NCI-H510A (cell line): ENCODE data around the gene IFIT3.

Source experiments
- DNase-seq: peaks from one replicate; lab custom pipeline; 2025; lab: John Stamatoyannopoulos, UW

The IFIT3 gene

DNA sequence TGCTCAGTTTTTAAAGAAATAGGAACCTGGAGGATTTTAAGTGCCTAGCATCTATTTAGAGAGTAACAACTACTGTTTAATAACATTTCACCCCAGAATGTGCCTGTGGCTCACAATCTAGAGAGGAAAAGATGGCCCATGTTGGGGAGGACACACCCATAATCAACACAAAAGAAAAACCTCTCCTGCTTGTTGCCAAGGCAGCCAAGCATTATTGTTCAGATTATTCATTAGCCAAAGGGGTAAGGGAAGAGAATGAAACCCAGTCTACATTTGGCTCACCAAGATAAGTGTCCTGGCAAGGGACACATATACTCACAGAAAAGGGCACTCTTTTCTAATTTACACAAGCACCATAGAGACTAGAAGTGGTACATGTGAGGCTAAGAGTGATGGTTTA is 32.4 kb downstream of the IFIT3 start:
- DNase-seq, result no peak

DNA sequence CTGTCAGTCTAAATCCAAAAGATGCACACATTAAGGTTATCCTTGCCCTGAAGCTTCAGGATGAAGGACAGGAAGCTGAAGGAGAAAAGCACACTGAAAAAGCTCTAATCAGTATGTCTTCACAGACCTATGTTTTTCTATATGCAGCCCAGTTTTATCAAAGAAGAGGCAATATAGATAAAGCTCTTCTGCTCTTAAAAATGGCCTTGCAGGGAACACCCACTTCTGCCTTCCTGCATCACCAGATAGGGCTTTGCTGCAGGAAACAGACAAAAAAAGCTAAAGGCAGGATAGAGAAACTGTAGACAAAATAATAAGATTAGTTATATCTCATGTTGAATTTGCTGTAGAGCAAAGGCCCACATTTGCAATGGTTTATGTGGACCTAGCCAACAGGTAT is 35.1 kb downstream of the IFIT3 start:
- no peak for DNase-seq

DNA sequence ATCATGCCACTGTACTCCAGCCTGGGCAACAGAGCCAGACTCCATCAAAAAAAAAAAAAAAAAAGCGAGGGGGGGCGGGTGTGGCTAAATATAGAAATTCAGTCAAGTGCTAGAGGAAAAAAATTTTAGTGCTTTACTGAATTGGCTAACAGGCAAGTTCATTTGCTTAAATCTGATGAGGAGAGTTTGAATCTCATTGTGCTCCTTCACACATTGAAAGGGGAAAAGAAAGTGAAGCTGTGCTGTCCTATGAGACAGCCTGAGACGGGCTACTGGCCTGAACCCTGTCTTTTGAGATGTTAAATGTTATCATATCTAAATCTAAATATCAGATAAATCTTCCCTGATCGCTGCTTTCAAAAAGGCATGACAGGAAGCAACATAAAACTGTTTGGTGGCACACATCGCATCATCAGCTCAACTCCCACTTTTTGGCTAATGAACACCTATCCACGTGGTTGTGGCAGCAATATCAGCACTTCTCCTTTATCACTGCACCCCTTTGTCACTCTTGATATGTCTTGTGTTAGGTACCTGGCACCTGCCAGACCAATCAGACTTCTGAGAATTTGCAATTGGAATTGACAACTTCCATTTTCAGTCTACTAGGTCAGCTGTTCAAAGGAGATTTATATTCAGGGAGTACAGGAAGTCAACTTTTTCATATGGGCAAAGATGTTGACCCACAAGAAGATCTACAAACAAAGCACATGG is 36.1 kb downstream of the IFIT3 start:
- DNase-seq, result no peak

DNA sequence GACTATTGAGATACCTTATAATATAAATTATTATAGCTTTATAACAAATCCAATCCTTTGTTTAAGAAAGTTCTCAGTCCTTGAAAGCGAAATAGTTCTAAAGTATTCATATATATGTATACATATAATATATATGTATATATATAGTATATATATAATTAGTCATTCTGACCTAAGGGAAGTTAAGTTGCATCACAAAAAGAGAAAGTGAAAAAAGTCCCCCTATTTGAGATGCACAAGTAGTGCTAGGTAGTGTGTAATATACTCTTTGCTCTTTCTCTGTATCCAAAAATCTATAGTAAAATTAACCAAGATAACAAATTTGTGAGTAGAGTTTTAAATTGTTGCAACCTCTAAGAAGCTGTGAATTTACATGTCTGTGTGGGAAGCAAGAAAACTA is 36.7 kb downstream of the IFIT3 start:
- DNase-seq, result no peak

DNA sequence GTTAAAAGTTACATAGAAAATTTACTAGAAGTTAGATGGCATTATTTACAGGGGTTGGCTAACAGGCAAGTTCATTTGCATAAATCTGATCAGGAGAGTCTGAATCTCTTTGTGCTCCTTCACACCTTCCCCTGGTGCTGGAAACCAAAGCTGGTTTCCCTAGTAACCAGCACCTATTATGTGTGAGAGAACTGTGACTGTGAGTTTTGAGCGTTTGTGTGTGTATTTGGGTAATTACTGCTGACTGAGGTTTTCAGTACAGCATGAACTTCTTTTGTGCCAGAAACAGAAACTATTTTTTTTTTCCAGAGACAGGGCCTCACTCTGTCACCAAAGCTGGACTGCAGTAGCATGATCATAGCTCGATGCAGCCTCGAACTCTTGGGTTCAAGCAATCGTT is 39.7 kb downstream of the IFIT3 start:
- no peak for DNase-seq

DNA sequence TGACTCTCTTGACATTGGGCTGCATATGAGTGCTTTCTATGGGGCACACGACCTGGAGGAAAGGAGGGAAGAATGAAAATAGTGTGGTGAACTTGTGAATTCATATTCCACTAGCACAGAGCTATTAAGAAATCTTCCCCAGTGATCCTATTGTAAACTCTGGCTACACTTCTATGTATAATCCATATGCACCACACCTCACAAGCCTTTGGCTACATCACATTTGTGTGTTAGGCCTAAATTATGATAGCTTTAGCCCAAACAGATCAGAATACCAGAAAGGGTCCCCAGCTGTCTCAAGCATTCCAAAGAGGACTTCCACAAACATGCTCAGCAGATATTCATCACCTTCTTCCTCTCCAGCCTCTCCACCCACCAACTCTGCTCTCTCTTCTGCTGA is 40.3 kb downstream of the IFIT3 start:
- DNase-seq, result no peak

DNA sequence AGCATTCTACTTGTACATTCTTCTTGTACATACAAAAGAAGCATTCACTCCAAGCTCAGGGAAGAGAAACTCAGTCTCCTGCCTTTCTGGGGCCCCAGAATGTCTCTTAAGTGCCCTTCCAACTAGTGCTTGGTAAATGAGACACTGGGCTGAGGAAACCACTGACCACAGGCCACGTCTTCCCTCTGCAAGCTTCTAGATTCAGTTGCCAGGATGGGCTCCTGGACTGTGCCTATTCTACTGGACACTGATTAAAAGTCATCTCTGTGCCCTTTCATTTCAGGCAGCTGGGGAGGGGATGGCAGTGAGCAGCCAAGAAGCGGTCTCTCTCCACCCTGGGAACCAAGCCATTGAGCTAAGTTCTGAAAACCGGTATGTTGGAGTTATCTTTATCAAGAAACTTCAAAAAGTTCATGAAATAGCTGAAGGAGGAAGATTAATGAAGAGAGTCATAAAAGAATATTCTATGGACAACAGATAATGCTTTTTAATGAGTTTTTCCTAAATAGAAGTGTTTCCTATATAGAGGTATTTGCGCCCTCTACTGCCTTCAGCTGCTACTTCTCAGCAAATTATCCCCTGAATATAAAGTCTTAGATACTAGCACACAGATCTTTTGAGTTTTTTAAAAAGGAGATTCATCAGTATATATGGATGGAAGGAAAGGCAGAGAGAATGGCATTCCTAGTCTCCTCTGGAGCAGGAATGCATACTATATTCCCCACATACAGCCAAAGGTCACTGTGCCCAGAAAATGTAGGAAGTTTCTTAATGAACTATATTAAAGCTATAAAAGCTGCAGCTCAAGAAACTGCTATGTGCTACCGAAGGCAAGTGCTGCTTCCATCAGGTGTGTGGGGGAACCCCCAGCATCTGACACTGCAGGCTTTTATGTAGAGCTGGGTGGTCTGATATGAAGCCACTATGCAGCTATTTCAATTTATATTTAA is 41.6 kb downstream of the IFIT3 start:
- no peak for DNase-seq

DNA sequence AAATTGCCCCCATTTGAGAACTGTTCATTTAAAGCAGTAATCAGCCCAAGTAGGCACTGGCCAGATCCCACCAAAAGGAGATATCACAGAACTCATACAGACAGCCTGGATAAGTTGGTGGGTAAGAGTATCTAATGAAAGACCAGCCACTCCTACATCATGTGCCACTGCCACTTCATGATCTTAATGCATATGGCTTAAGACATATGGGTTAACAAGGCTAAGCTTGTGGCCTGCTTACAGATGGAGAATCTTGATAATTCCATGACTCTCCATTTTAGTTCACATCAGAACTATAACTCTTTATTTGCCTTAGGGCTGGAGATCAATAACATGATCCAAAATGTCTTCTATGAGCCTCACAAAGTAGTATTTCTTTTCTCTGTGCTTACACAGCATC is 43.3 kb downstream of the IFIT3 start:
- DNase-seq, result no peak

DNA sequence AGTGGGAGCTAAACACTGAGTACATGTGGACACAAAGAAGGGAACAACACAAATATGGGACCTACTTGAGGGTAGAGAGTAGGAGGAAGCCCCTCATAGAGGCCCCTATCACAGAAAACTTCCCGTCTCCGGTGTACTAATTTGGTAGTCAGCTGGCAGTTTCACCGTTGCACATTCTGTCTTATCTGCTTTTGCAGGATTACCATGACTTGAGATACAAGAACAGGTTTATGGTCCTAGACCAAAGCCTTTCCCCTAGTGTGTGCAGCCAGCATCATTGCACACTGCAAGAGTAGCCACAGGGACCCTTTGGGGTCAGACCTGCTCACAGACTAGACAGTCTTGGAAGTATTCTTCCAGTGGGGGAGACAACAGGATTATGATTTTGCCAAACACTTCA is 44.2 kb downstream of the IFIT3 start:
- no peak for DNase-seq

DNA sequence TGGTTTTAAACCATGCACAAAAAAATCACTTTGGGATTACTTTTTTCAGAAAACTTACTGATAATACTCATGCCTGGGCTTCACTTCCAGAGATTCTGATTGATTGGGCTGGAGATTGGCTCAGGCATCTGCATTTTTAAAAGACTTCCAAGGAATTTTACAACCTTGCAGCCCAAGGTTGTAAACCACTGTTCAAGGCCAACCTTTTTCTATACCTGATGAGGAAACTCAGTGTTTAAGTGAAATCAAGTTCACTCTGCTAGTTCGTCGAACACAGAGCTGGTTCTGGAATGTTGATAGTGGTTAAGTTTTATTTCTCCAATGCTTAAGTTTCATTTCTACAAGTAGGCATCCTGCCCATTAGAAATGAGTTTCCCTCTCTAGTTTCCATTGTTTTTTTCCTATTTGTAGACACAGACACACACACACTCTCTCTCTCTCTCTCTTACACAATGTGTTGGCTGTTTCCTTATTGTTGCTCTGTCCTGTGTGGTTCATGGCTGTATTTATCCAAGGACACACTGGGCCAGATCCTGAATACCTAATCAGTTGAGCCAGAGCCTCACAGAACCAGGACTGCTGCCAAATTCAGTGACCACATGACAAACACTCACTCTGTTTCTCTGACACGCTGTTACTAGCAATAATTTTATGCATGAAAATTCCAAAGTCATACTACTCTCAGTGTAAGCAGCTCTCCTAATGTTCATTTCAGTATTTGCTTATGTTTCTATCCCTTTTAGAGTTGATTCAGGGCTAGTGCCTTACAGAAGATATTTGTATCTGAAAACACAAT is 46.3 kb downstream of the IFIT3 start:
- no peak for DNase-seq

DNA sequence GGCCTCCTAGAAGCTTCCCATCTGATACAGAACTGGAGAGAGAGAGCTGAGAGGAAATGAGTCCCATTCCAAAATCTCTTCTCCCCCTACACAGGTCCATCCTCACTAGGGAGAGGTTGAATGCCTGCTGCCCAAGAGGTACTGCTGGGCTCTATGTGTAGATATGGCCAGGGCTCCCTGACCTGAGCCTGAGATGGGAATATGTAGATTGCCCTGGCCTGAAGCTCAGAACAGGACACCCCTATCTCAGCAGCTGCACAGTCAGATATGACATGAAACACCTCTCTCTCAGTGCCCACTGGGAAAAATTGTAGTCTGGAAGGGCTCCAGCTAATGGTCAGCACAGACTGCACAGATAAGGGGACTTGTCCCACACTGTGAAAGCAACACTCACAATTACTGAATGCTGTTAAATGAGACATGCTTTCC is 46.9 kb downstream of the IFIT3 start:
- DNase-seq, result no peak

DNA sequence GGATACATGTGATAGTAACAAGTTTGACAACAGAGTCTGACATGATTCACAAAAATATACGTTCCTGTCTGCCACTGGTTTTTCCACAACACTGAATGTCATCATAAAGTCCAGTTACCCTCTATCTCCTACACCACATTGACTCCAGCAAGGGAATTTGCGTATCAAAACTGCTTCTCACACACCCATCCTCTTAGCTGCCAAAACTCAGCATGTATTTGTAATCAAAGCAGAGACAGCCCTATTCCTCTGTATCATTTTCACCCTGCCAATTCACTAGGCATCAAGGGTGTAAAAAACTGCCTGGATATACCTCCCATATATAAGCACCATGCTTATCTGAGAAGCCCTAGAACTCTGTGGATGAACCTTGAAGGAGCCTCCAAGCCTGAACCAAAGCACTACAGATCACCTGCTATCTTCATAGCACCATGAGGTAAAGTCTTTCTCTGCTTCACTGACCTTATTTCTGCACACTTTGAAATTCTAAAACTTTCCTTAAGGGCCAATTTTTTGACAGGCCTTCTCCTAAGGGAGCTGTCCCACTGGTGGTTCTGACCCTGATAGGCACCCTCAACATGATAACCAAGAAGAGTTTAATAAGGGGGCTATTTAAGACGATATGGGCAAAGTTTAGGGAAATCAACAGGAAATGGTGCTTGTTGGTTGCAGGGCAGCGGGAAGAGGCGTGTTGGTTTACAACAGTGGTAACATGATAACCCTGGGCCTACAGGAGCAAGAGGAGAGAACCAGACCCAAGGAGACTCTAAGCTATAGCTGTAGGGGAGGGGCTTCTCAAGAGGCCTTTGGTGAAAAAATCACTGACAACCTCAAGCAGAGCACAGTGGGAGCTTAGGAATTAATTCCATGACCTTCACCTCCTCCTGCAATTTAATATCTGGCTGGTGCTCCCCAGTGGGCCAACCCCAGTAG is 50.2 kb downstream of the IFIT3 start, which contains the start of gene IFIT1B:
Gene IFIT1B, plus strand, starts transcription at position 352 of the 933 bp plus-strand sequence. Its CDS starts 80 bp downstream, at position 432.
- DNase-seq, result no peak

DNA sequence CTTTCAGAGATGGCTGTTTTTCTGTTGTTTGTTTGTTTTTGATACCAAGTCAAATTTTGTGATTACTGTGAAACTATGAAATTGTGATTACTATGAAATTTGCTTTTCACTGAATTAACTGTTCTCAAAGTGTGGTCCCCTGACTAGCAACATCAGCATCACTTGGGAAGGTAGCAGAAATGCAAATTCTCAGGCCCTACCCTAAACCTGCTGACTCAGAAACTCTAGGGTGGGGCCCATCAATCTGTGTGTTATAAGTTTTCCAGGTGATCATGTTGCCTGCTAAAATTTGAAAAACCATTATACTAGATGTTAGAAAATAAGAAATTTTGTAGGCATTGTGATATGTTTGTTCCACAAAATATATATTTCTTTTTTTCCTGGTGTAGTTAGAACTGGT is 51.3 kb downstream of the IFIT3 start:
- DNase-seq, result no peak

DNA sequence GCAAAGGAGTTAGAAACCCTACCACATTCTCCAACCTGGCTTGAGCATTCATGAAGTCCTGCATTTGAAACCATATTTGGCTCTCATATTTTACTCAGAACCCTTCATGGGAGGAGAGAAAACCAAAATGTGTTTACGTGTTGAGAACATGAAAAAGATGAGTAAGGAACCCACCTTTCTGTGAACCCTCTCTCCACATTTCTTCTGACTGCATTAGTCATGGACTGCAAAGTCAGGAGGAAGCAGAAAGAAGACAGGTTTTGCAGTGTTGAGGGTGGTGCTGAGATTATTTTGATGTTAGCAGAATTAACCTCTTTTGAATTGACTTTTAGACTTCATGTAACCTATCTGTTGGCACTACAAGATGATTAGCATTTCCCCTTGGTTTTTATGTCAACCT is 55.0 kb downstream of the IFIT3 start:
- DNase-seq, result no peak

DNA sequence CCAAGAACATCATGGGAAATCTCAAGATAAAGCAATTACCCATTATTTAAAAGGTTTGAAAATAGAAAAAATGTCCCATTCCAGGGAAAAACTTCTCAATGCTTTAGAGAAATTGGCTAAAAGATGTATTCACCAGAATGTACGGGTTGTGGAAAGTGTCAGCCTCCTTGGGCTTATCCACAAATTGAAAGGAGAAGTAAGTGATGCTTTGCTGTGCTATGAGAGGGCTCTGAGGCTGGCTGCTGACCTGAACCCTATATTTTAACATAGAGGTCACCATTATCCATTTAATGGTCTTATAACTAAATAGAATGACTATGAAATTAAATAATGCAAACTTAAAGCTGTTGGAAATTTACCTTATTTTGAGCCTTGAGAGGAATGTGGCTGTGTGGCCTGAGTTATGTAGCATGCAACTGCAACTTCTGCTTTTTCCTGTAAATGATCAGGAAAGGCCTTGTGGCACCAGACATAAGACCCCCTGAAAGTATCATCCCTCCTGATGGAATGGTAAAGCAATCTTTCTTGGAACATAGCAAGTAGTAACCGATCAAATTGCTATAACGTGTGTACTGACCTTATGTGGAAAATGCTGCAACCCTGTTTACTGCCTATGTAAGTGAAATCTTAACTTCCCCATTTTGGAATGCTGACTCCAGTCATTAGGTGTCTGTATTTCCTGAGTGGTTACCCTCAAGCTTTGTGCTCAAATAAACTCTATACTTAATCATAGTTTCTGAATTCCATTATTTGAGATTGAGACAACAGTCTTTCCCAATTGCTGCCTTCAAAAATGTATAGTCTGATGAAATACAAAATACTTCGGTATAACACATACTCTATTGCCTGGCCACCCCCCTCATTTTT is 56.9 kb downstream of the IFIT3 start:
- no peak for DNase-seq

DNA sequence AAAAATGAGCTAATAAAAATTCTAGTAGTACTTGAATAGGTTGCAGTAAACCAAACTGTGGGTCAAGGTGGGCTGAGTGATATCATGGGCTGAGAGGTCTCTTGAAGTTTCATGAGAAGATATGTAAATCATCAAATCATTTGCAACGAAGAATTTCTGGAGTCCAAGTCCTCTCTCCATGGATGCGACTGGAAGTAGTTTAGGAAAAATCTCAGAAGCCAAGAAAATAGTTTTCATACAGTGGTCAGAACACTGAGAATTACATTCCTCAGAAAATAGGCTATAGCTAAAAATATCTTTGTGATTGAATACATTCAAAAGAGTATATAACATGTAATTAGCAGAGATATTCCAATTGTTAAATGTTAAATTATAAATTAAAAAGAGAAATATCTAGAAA is 61.0 kb downstream of the IFIT3 start:
- no peak for DNase-seq

DNA sequence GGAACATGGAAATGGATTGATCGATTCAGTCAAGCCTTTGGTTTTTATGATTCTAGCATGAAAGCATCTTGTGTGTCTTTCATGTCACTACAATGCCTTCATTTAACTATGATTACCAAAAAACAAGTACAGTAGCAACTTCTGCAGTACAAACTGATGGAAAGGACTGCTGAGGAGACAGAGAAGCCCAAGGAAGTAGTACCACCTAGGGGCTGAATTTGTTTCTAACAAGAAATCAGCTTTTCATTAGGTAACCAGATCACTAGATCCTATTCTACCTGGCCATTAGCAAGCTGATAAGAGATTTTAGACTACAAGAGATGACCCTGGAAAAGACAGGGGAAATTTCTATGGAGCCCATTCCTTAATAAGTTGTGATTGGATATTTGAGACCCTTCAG is 61.5 kb downstream of the IFIT3 start:
- no peak for DNase-seq
